Adrenal gland (tissue), 5 donors: Measurements from ENCODE around the gene IRAK1BP1.

Source experiments
- CTCF ChIP-seq, 6 experiments: fragments of 450-650 bp in 4 of 6; fragments of 200-600 bp in 2 of 6; sonication (generic) in 1 of 6; IDR thresholded peaks; 1 replicate in 5 of 6; 2 replicates in 1 of 6; pipeline versions ENCODE4 v1.5.1 to v1.8.0; 2016 to 2021; ENCODE audit warnings: antibody characterized with exemption in 6 of 6, mild to moderate bottlenecking in 2 of 6, moderate library complexity in 1 of 6
- POLR2A ChIP-seq, 2 donors: fragments of 450-650 bp; IDR thresholded peaks; one replicate each; pipeline ENCODE4 v1.6.1; 2017; ENCODE audit warnings: antibody characterized with exemption in 2 of 2, mild to moderate bottlenecking in 2 of 2, moderate library complexity in 1 of 2
- donor health status: DM: no; HTN: no; CAD: no.

GRCh38 chr6:78844899-78845298, 22.5 kb upstream of the IRAK1BP1 start:
- no peak for TF ChIP-seq CTCF (IDR thresholded peaks at IDR 0.05)
- TF ChIP-seq POLR2A (IDR thresholded peaks at IDR 0.05), result no peak
